ENCODE results near the gene CBL.

GRCh38 chr11:119262668-119263351 is 56.7 kb downstream of the CBL start:
- peak; percentile 3 for TF ChIP-seq CTCF (IDR thresholded peaks at IDR 0.05; ENCODE audit: insufficient read depth, low read depth, low read length)
- no peak for TF ChIP-seq EZH2 (IDR thresholded peaks at IDR 0.05; ENCODE audit: insufficient read depth, low read length)

All from astrocyte (in vitro differentiated cells and primary cell).